ENCODE results near the gene BCL3. TPM values are rescaled to one million over a fixed set of nuclear protein-coding genes. Genes with fewer than 3 reads are reported as not detected.

Gene BCL3
- total RNA-seq, 1 donor from 2014 or later: not detected

GRCh38 chr19:44742330-44743061, 6.0 kb upstream of the BCL3 start:
- H3K27me3 Mint-ChIP-seq (ENCODE audit: insufficient read depth, low read depth): peaks cover 38% of the 10 kb centered on the region
- H3K4me3 Mint-ChIP-seq: peak overlapping the region; percentile 33
- no peak overlapping the region for H3K27ac ChIP-seq

GRCh38 chr19:44744871-44745332, 3.6 kb upstream of the BCL3 start:
- no peak overlapping the region for H3K4me2 ChIP-seq
- H3K4me1 Mint-ChIP-seq: peaks cover 18% of the 10 kb centered on the region
- H3K27ac ChIP-seq: no peak overlapping the region
- H3K4me1 ChIP-seq: no peaks in the 10 kb centered on the region
- no peak for DNase-seq (ENCODE audit: low spot score)
- peaks cover 44% of the 10 kb centered on the region for H3K27me3 Mint-ChIP-seq (ENCODE audit: insufficient read depth, low read depth)
- peaks cover 55% of the 10 kb centered on the region for H3K27me3 ChIP-seq
- H3K4me3 ChIP-seq: no peak overlapping the region
- H3K9me3 ChIP-seq (ENCODE audit: low read depth): no peaks in the 10 kb centered on the region
- H3K4me3 Mint-ChIP-seq: no peak overlapping the region
- no peak overlapping the region for H3K27ac Mint-ChIP-seq
- H3F3A ChIP-seq (ENCODE audit: low read depth): peaks cover 6% of the 10 kb centered on the region
- no peak for TF ChIP-seq EZH2phosphoT487 (IDR thresholded peaks at IDR 0.05)
- TF ChIP-seq EZH2 (IDR thresholded peaks at IDR 0.05): no peak
- TF ChIP-seq CTCF (IDR thresholded peaks at IDR 0.05): no peak
- no peaks in the 10 kb centered on the region for H3K79me2 ChIP-seq (ENCODE audit: low read depth)
- H3K36me3 ChIP-seq: no peaks in the 10 kb centered on the region
- H3K9ac ChIP-seq: no peak overlapping the region
- no peaks in the 10 kb centered on the region for H3K36me3 Mint-ChIP-seq
- peaks cover 11% of the 10 kb centered on the region for H4K20me1 ChIP-seq (ENCODE audit: low read depth)
- no peaks in the 10 kb centered on the region for H3K9me3 Mint-ChIP-seq
- H2AFZ ChIP-seq (replicated peaks): no peak overlapping the region

More at GRCh38 chr19:44742330-44743061, 6.0 kb upstream of the BCL3 start:
- no peaks in the 10 kb centered on the region for H3K9me3 Mint-ChIP-seq
- peaks cover 12% of the 10 kb centered on the region for H3K4me1 Mint-ChIP-seq
- Histone ChIP-seq H3K36me3 (no peaks in the 10 kb centered on the region), H3F3A (ENCODE audit: low read depth) (no peaks in the 10 kb centered on the region), H2AFZ (replicated peaks) (no peak overlapping the region), H3K9ac (no peak overlapping the region), H3K4me3 (no peak overlapping the region), H3K9me3 (ENCODE audit: low read depth) (no peaks in the 10 kb centered on the region), H3K4me2 (no peak overlapping the region), H3K27me3 (peaks cover 31% of the 10 kb centered on the region), H3K79me2 (ENCODE audit: low read depth) (no peaks in the 10 kb centered on the region), H4K20me1 (ENCODE audit: low read depth) (peaks cover 5% of the 10 kb centered on the region), H3K4me1 (no peaks in the 10 kb centered on the region)
- TF ChIP-seq EZH2 (IDR thresholded peaks at IDR 0.05) (no peak), CTCF (IDR thresholded peaks at IDR 0.05) (no peak), EZH2phosphoT487 (IDR thresholded peaks at IDR 0.05) (no peak)
- peak overlapping the region; percentile 46 for H3K27ac Mint-ChIP-seq
- no peaks in the 10 kb centered on the region for H3K36me3 Mint-ChIP-seq
- no peak for DNase-seq (ENCODE audit: low spot score)

GRCh38 chr19:44745341-44745831, 3.1 kb upstream of the BCL3 start:
- Mint-ChIP-seq H3K9me3 (no peaks in the 10 kb centered on the region), H3K27me3 (ENCODE audit: insufficient read depth, low read depth) (peaks cover 48% of the 10 kb centered on the region), H3K4me3 (peak overlapping the region; percentile 6), H3K27ac (no peak overlapping the region), H3K36me3 (no peaks in the 10 kb centered on the region), H3K4me1 (peaks cover 18% of the 10 kb centered on the region)
- H3K4me3 ChIP-seq: no peak overlapping the region
- H3K36me3 ChIP-seq: no peaks in the 10 kb centered on the region
- H3K4me1 ChIP-seq: no peaks in the 10 kb centered on the region
- peaks cover 60% of the 10 kb centered on the region for H3K27me3 ChIP-seq
- H3K79me2 ChIP-seq (ENCODE audit: low read depth): no peaks in the 10 kb centered on the region
- H2AFZ ChIP-seq (replicated peaks): no peak overlapping the region
- TF ChIP-seq CTCF (IDR thresholded peaks at IDR 0.05) (no peak), EZH2 (IDR thresholded peaks at IDR 0.05) (no peak), EZH2phosphoT487 (IDR thresholded peaks at IDR 0.05) (no peak)
- H3K4me2 ChIP-seq: no peak overlapping the region
- no peak overlapping the region for H3K9ac ChIP-seq
- H3F3A ChIP-seq (ENCODE audit: low read depth): peaks cover 6% of the 10 kb centered on the region
- H4K20me1 ChIP-seq (ENCODE audit: low read depth): peaks cover 11% of the 10 kb centered on the region
- no peaks in the 10 kb centered on the region for H3K9me3 ChIP-seq (ENCODE audit: low read depth)
- no peak overlapping the region for H3K27ac ChIP-seq
- DNase-seq (ENCODE audit: low spot score): peak; percentile 22
